ENCODE data around the gene HKDC1. TPM values are rescaled to one million over a fixed set of nuclear protein-coding genes. Genes with fewer than 3 reads are reported as not detected.

Gene HKDC1
- total RNA-seq, 1 experiment from 2014 or later, result 0.68 TPM

DNA sequence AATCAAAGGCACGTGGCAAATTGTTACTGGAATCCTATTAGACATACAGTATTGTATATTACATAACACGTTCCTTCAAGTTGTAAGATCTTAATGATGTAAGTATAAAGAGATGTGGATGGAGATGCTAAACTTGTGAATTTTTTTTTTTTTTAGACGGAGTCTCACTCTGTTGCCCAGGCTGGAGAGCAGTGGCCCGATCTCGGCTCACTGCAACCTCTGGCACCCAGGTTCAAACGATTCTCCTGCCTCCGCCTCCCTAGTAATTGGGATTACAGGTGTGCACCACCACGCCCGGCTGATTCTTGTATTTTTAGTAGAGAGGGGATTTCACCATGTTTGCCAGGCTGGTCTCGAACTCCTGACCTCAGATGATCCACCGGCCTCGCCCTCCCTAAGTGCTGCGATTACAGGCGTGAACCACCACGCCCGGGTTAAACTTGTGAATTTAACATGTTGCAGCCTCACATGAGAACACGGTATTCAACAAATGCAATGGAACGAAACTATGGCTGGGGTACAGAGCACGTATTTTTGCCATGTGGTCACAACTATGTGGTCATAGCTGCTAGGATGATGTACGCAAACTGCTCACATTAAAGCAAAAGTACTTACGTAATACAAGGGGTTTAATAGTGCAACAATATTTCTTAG is 40.9 kb upstream of the HKDC1 start:
- no peak for TF ChIP-seq CTCF (IDR thresholded peaks at IDR 0.05; ENCODE audit: unreplicated experiment)
- ChIA-PET CTCF (no interaction called here), POLR2A (interaction anchor here (0.6 to 2.0 kb wide), 17 partner anchors 9 to 308 kb away, joined by 3 to 15 read pairs (median 4); partner anchors contain the start of gene DDX21)
- TSS peak; percentile 95 for BruUV-seq (replicated peaks)
- H3K9me3 Mint-ChIP-seq (ENCODE audit: unreplicated experiment), result no peaks in the 10 kb centered on the region
- H3K27me3 Mint-ChIP-seq (ENCODE audit: insufficient read depth, unreplicated experiment), result no peaks in the 10 kb centered on the region
- intact Hi-C loops (cut with micrococcal nuclease), result no loop called here
- peaks cover 28% of the 10 kb centered on the region for H3K4me1 Mint-ChIP-seq (ENCODE audit: insufficient read depth, unreplicated experiment)
- peak overlapping the region; percentile 92 for H3K4me3 Mint-ChIP-seq (ENCODE audit: unreplicated experiment)
- DNase-seq (ENCODE audit: unreplicated experiment), result no peak
- peaks cover 15% of the 10 kb centered on the region for H3K36me3 Mint-ChIP-seq (ENCODE audit: insufficient read depth, unreplicated experiment)
- H3K27ac Mint-ChIP-seq (ENCODE audit: low read depth, unreplicated experiment), result peak overlapping the region; percentile 100

DNA sequence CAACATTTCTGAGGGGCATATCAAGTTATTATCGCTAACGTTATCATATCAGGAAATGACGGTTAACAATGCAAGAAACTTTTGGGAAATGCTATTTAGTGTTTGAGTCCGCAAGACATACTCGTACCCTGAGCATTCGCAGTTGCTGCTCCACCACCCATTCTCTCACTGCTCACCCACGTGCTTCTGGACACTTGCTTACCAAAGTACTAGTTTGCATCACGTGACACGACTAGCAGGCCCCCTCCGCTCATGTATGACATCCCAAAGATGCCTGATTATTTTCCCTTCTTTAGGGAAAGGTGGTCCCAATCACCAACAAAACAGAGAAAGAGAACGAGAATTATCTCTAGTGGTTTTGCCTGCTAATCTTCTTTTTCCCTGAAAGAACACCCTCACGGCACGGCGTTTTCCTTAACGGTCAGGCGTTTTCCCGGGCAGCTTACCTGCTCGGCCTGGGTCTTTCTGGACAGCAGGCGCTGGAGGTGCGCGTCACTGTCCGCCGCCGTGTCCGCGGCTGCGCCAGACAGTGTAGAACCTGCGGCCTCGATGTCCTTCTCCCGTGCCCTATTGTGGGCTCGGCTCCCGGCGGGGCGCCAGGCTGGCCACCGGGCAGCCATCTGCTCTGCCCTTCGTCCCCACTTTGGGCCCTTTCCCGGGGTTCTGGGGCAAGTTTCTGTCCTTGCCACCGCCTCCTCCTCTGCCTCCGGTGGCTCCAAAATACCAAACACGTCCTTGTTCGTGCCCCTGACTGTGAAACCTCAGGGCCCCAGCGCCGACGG is 40.2 kb upstream of the HKDC1 start, which contains the start of gene SUPV3L1:
SUPV3L1 (plus strand) TSS at position 492 of the 782 bp plus-strand sequence; CDS start at position 550, 58 bp downstream.
- POLR2A ChIA-PET, result interaction anchor here (0.6 to 2.0 kb wide), 25 partner anchors 10 to 1005 kb away, joined by 3 to 15 read pairs (median 4); partner anchors contain the start of genes DDX21 and HKDC1
- intact Hi-C loops (cut with micrococcal nuclease), result loop anchor here (2.0 kb wide), 1 partner anchor 43 kb away; no protein-coding TSS in a partner anchor
- Mint-ChIP-seq H3K27me3 (ENCODE audit: insufficient read depth, unreplicated experiment) (no peaks in the 10 kb centered on the region), H3K4me1 (ENCODE audit: insufficient read depth, unreplicated experiment) (peaks cover 33% of the 10 kb centered on the region), H3K9me3 (ENCODE audit: unreplicated experiment) (no peaks in the 10 kb centered on the region), H3K4me3 (ENCODE audit: unreplicated experiment) (peak within 1 kb of the TSS; percentile 92), H3K36me3 (ENCODE audit: insufficient read depth, unreplicated experiment) (peaks cover 14% of the 10 kb centered on the region), H3K27ac (ENCODE audit: low read depth, unreplicated experiment) (peak within 1 kb of the TSS; percentile 100)
- no peak for TF ChIP-seq CTCF (IDR thresholded peaks at IDR 0.05; ENCODE audit: unreplicated experiment)
- no TSS peak for BruUV-seq (replicated peaks)
- peak; percentile 97 for DNase-seq (ENCODE audit: unreplicated experiment)
- CTCF ChIA-PET, result interaction anchor here (0.6 to 0.8 kb wide), 2 partner anchors 16 to 191 kb away, joined by 3 read pairs; no protein-coding TSS in a partner anchor

DNA sequence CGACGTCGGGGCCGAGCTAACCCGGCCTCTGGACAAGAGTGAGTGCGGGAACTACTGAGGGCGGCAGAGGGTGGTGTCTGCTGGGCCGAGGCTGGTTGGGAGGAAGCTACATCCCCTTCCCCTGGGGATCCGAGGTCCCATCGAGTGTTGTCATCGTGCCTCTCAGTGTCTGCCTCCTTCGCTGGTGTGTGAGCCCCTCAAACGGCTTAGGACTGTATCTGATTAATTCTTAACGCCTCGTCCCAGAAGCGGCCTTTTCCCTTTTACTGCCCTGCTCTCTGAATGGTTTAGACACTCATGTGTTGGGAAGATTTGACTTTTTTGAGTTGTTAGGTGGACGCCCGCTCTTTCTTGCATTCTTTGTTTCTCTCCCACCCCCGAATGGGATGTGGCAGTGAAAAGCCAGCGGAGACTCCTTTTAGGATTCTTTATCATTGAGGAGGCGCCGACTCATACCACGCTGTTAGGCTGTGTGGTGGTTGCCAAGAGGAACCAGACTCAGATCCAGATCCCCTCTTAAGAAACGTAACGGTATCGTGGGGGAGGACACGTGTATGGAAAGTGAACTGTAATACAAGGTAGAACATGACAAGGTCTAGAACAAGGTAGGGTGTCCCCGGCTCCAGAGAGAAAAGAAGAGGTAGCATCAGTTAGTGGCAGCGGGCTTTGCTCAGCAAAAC is 39.5 kb upstream of the HKDC1 start:
- intact Hi-C loops (cut with micrococcal nuclease), result loop anchor here (2.0 kb wide), 1 partner anchor 42 kb away; no protein-coding TSS in a partner anchor
- peaks cover 18% of the 10 kb centered on the region for H3K36me3 Mint-ChIP-seq (ENCODE audit: insufficient read depth, unreplicated experiment)
- no peaks in the 10 kb centered on the region for H3K9me3 Mint-ChIP-seq (ENCODE audit: unreplicated experiment)
- TSS peak; percentile 43 for BruUV-seq (replicated peaks)
- no peaks in the 10 kb centered on the region for H3K27me3 Mint-ChIP-seq (ENCODE audit: insufficient read depth, unreplicated experiment)
- DNase-seq (ENCODE audit: unreplicated experiment), result no peak
- TF ChIP-seq CTCF (IDR thresholded peaks at IDR 0.05; ENCODE audit: unreplicated experiment), result no peak
- POLR2A ChIA-PET, result interaction anchor here (0.5 to 2.0 kb wide), 25 partner anchors 11 to 1005 kb away, joined by 3 to 15 read pairs (median 4); partner anchors contain the start of genes DDX21 and HKDC1
- peaks cover 36% of the 10 kb centered on the region for H3K4me1 Mint-ChIP-seq (ENCODE audit: insufficient read depth, unreplicated experiment)
- peak overlapping the region; percentile 100 for H3K27ac Mint-ChIP-seq (ENCODE audit: low read depth, unreplicated experiment)
- CTCF ChIA-PET, result interaction anchor here (0.6 to 0.8 kb wide), 2 partner anchors 15 to 191 kb away, joined by 3 read pairs; no protein-coding TSS in a partner anchor
- peak overlapping the region; percentile 92 for H3K4me3 Mint-ChIP-seq (ENCODE audit: unreplicated experiment)

All from MCF 10A (cell line).